Spleen (tissue), 7 donors: ENCODE measurements around the gene BNC2.

Source experiments
- CTCF ChIP-seq, 11 experiments: fragments of 200-600 bp in 7 of 11; fragments of 450-650 bp in 4 of 11; sonication (generic) in 4 of 11; IDR thresholded peaks in 8 of 11; conservative IDR thresholded peaks in 3 of 11; 1 replicate in 7 of 11; 2 replicates in 4 of 11; pipeline versions ENCODE4 v1.4.0 to v1.8.0; 2016 to 2021; ENCODE audit warnings: antibody characterized with exemption in 11 of 11, inconsistent platforms in 4 of 11, mild to moderate bottlenecking in 1 of 11
- POLR2A ChIP-seq, 3 donors: fragments of 450-650 bp; IDR thresholded peaks; one replicate each; pipeline ENCODE4 v1.5.1; 2017; ENCODE audit warnings: antibody characterized with exemption in 3 of 3, mild to moderate bottlenecking in 1 of 3
- POLR2AphosphoS5 ChIP-seq, 3 donors: sonication (generic); formaldehyde crosslinking; IDR thresholded peaks; one replicate each; pipeline ENCODE4 v1.5.1; 2017; ENCODE audit warnings: antibody characterized with exemption in 3 of 3
- donor health status: DM: no; HTN: no; CAD: no; lungs with moderate emphysema.
- donor health status: DM: no; HTN: no; CAD: no.
- donor health status: DM: no; HTN: no; CAD: no.

GRCh38 chr9:16744394-16744793 is 126.1 kb downstream of the BNC2 start:
- TF ChIP-seq CTCF (IDR thresholded peaks at IDR 0.05 in 8 of 11, conservative IDR thresholded peaks at IDR 0.05 in 3 of 11), result no peak
- no peak for TF ChIP-seq POLR2A (IDR thresholded peaks at IDR 0.05)
- TF ChIP-seq POLR2AphosphoS5 (IDR thresholded peaks at IDR 0.05), result no peak
